ENCODE results near the gene APLF.

- TF ChIP-seq, protein P1, sequence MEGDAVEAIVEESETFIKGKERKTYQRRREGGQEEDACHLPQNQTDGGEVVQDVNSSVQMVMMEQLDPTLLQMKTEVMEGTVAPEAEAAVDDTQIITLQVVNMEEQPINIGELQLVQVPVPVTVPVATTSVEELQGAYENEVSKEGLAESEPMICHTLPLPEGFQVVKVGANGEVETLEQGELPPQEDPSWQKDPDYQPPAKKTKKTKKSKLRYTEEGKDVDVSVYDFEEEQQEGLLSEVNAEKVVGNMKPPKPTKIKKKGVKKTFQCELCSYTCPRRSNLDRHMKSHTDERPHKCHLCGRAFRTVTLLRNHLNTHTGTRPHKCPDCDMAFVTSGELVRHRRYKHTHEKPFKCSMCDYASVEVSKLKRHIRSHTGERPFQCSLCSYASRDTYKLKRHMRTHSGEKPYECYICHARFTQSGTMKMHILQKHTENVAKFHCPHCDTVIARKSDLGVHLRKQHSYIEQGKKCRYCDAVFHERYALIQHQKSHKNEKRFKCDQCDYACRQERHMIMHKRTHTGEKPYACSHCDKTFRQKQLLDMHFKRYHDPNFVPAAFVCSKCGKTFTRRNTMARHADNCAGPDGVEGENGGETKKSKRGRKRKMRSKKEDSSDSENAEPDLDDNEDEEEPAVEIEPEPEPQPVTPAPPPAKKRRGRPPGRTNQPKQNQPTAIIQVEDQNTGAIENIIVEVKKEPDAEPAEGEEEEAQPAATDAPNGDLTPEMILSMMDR (IDR thresholded peaks at IDR 0.05 in 4 of 5, conservative IDR thresholded peaks at IDR 0.05 in 1 of 5) = no peak
- no peak for TF ChIP-seq POLR2A (IDR thresholded peaks at IDR 0.05)
Observed at GRCh38 chr2:68458981-68459380, 8.4 kb upstream of the APLF start.

Data from gastrocnemius medialis (tissue), 4 donors.